ENCODE results near the gene POLR1E. TPM values are rescaled to one million over a fixed set of nuclear protein-coding genes. Genes with fewer than 3 reads are reported as not detected.
A peak's percentile ranks its signal among the peaks of the same experiment; 100 is the strongest.

POLR1E gene
- total and polyA plus RNA-seq, 12 donors: 5.0 to 28.8 (median 17.5) TPM

- WGBS, 2 donors: 6 to 8% methylated on average over 7 of the region's 7 CpGs
- Histone ChIP-seq H3K4me3 (peak overlapping the region; percentile 56 to 87 (median 72)), H3K4me1 (peaks cover 9 to 30% (median 28%) of the 10 kb centered on the region in 9 donors), H3K36me3 (peaks cover 0 to 37% (median 9%) of the 10 kb centered on the region in 9 donors), H3K9me3 (no peaks in the 10 kb centered on the region), H3K27me3 (peaks cover 0 to 6% (median 0%) of the 10 kb centered on the region in 7 donors), H3K27ac (peak overlapping the region; percentile 11 to 91 (median 82))
- TF ChIP-seq CTCF (IDR thresholded peaks at IDR 0.05): no peak
- intact Hi-C loops (cut with DNase I): loop anchor here in 4 of 10 donors (5.0 to 10.0 kb wide), 3 partner anchors 89 to 949 kb away; partner anchors contain the start of gene FBXO10 (in 3 of the 4)
- ATAC-seq (peak in 4 of 8 donors; percentile 0 to 10 (median 7)), DNase-seq (no peak)
These were observed 488 bp downstream of the POLR1E start for GRCh38 chr9:37486256-37486615.

DNA sequence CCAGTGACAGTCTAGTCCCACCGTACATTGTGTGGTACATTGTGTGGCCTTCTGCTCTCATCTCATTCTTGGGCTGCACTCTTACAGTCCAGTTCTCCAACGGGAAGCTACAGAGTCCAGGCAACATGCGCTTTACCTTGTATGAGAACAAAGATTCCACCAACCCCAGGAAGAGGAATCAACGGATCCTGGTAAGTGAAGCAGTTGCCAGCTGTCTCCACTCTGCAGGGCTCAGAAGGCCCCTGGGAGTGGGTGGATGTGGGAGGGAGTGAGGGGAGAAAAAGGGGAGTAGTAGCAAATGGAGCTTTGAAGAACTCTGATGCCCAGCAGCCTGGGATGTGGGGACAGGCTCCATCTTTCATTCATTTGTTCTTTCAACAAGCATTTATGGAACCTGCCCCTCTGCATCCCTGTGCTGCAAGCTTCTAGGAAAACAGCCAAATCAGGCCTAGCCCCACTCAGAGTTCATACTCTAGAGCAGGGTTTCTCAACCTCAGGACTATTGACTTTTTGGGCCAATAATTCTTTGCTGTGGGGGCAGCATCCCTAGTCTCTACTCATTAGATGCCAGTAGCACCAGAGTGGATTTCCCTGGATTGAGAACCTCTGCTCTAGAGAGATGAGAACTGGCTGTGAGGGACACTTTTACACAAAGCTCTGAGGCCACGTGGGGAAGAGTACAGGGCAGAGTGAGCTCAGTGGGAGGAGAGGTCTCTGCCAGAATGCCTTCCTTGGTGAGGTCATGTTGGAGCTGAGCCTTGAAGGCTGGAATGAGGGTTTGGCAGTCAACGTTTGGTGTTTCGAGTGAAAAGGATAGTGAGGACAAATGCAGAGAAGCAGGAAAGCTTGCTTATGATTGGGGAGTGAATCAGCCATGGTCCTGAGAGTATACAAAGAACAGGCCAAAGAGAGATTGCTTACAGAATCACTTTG lies 1.1 kb downstream of the POLR1E start:
- WGBS, 2 donors: 16 to 20% methylated on average over 7 of the region's 7 CpGs
- peak overlapping the region; percentile 56 to 87 (median 72) for H3K4me3 ChIP-seq
- intact Hi-C loops (cut with DNase I): loop anchor here in 4 of 10 donors (5.0 to 10.0 kb wide), 3 partner anchors 88 to 948 kb away; partner anchors contain the start of gene FBXO10 (in 3 of the 4)
- H3K27me3 ChIP-seq: peaks cover 0 to under 1% (median 0%) of the 10 kb centered on the region in 7 donors
- H3K36me3 ChIP-seq: peaks cover 0 to 44% (median 9%) of the 10 kb centered on the region in 9 donors
- peak in 1 of 2 donors; percentile 69 for DNase-seq
- no peak for TF ChIP-seq CTCF (IDR thresholded peaks at IDR 0.05)
- ATAC-seq: peak; percentile 52 to 86 (median 76)
- peaks cover 9 to 30% (median 28%) of the 10 kb centered on the region in 9 donors for H3K4me1 ChIP-seq
- H3K9me3 ChIP-seq: no peaks in the 10 kb centered on the region
- peak overlapping the region in 8 of 10 donors; percentile 63 to 91 (median 84) for H3K27ac ChIP-seq

DNA sequence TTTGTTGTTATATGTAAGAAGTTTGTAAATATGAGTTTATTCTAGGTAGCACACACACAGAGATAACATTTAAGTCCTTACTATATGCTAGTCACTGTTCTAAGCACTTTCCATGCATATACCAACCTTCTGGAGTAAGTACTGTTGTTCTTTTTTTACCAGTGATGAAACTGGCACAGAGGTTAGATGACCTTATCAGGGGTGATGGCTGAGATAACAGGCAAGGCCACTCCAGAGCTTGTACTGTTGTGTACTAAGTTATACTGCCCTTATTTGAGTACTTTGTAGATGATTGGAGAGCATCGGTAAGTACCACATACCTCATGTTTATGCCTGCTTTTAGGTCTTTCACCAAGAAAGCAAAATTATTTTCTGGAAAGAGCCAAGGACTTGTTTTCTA lies 6.2 kb downstream of the POLR1E start:
- TF ChIP-seq CTCF (IDR thresholded peaks at IDR 0.05): no peak
- DNase-seq: no peak
- no peak overlapping the region for H3K4me3 ChIP-seq
- H3K4me1 ChIP-seq: peaks cover under 1 to 18% (median 12%) of the 10 kb centered on the region in 9 donors
- no peaks in the 10 kb centered on the region for H3K9me3 ChIP-seq
- no peak overlapping the region for H3K27ac ChIP-seq
- WGBS, 2 donors: 93 to 100% methylated on average over 1 of the region's 1 CpG
- H3K36me3 ChIP-seq: peaks cover 0 to 94% (median 30%) of the 10 kb centered on the region in 9 donors
- intact Hi-C loops (cut with DNase I): loop anchor here in 1 of 10 donors (10.0 kb wide), 1 partner anchor 83 kb away; the partner anchor contains the start of gene FBXO10
- no peak for ATAC-seq
- H3K27me3 ChIP-seq: no peaks in the 10 kb centered on the region

- intact Hi-C loops (cut with DNase I): loop anchor here in 1 of 10 donors (10.0 kb wide), 1 partner anchor 79 kb away; the partner anchor contains the start of gene FBXO10
- Histone ChIP-seq H3K9me3 (no peaks in the 10 kb centered on the region), H3K4me1 (peaks cover 0 to 5% (median 0%) of the 10 kb centered on the region in 9 donors), H3K36me3 (peaks cover 0 to 98% (median 50%) of the 10 kb centered on the region in 9 donors), H3K27ac (peak overlapping the region in 3 of 10 donors; percentile 15 to 51 (median 34)), H3K27me3 (no peaks in the 10 kb centered on the region), H3K4me3 (no peak overlapping the region)
- 91 to 93% methylated on average over 5 of the region's 5 CpGs for whole genome bisulfite sequencing, 2 donors
- DNase-seq (no peak), ATAC-seq (peak in 5 of 8 donors; percentile 44 to 72 (median 57))
- TF ChIP-seq CTCF (IDR thresholded peaks at IDR 0.05): no peak
These were observed 9.8 kb downstream of the POLR1E start for GRCh38 chr9:37495571-37495970.

All from heart right ventricle (tissue), 16 donors.